Astrocyte (in vitro differentiated cells and primary cell): Measurements from ENCODE around the gene PLCH1. TPM values are rescaled to one million over a fixed set of nuclear protein-coding genes. Genes with fewer than 3 reads are reported as not detected.

Experiments
- DNase-seq: peaks from one replicate; pipeline ENCODE4 v3.0.0-alpha.2; 2010; ENCODE audit warnings: low read depth
- FAIRE-seq: peaks from 2 replicates; lab custom pipeline; 2011; peaks lifted over from hg19 to GRCh38; lab: Jason Lieb, UNC
- H2AFZ ChIP-seq: 2 replicates; pipeline ENCODE4 v1.6.0; 2012; ENCODE audit warnings: low read depth, low read length, inconsistent platforms
- H3K27ac ChIP-seq: 2 replicates; pipeline ENCODE4 v1.5.1; 2011; ENCODE audit warnings: low read depth, low read length, inconsistent platforms
- H3K27me3 ChIP-seq: 2 replicates; pipeline ENCODE4 v1.6.0; 2011; ENCODE audit warnings: low read length, inconsistent platforms; ENCODE audit not compliant: insufficient read depth
- H3K36me3 ChIP-seq: 2 replicates; pipeline ENCODE4 v1.5.1; 2011; ENCODE audit warnings: low read length, inconsistent platforms; ENCODE audit not compliant: insufficient read depth
- H3K4me1 ChIP-seq: 2 replicates; pipeline ENCODE4 v1.5.1; 2011; ENCODE audit warnings: low read length, inconsistent platforms; ENCODE audit not compliant: insufficient read depth
- H3K4me2 ChIP-seq: 2 replicates; pipeline ENCODE4 v1.6.0; 2012; ENCODE audit warnings: low read length, inconsistent platforms
- H3K4me3 ChIP-seq: 2 replicates; pipeline ENCODE4 v1.5.1; 2011; ENCODE audit warnings: low read depth, mild to moderate bottlenecking, low read length, inconsistent platforms; ENCODE audit not compliant: insufficient read depth
- H3K79me2 ChIP-seq: 2 replicates; pipeline ENCODE4 v1.6.0; 2012; ENCODE audit warnings: mild to moderate bottlenecking, low read length, inconsistent platforms; ENCODE audit not compliant: insufficient read depth
- H3K9ac ChIP-seq: 2 replicates; pipeline ENCODE4 v1.6.0; 2012; ENCODE audit warnings: mild to moderate bottlenecking, low read length, inconsistent platforms
- H3K9me3 ChIP-seq: 2 replicates; pipeline ENCODE4 v1.5.1; 2012; ENCODE audit warnings: low read depth, mild to moderate bottlenecking, low read length, inconsistent platforms; ENCODE audit not compliant: insufficient read depth
- H4K20me1 ChIP-seq: 2 replicates; pipeline ENCODE4 v1.6.0; 2012; ENCODE audit warnings: low read length, inconsistent platforms; ENCODE audit not compliant: insufficient read depth
- H3K27ac Mint-ChIP-seq: one replicate; pipeline ENCODE4 v1.8.0; 2021; ENCODE audit warnings: mild to moderate bottlenecking, mixed read lengths; ENCODE audit not compliant: unreplicated experiment
- H3K27me3 Mint-ChIP-seq: one replicate; pipeline ENCODE4 v1.8.0; 2021; ENCODE audit warnings: low read depth, mixed read lengths; ENCODE audit not compliant: unreplicated experiment
- H3K36me3 Mint-ChIP-seq: one replicate; pipeline ENCODE4 v1.8.0; 2021; ENCODE audit warnings: low read depth, mixed read lengths; ENCODE audit not compliant: unreplicated experiment
- H3K4me1 Mint-ChIP-seq: one replicate; pipeline ENCODE4 v1.8.0; 2021; ENCODE audit warnings: low read depth, mixed read lengths; ENCODE audit not compliant: unreplicated experiment
- H3K4me3 Mint-ChIP-seq: one replicate; pipeline ENCODE4 v1.8.0; 2021; ENCODE audit warnings: mild to moderate bottlenecking, moderate library complexity, mixed read lengths; ENCODE audit not compliant: unreplicated experiment
- H3K9me3 Mint-ChIP-seq: one replicate; pipeline ENCODE4 v1.8.0; 2021; ENCODE audit warnings: mild to moderate bottlenecking, mixed read lengths; ENCODE audit not compliant: unreplicated experiment
- CTCF ChIP-seq: IDR thresholded peaks from 2 replicates; pipeline ENCODE4 v1.5.1; 2011; ENCODE audit warnings: low read depth, mild to moderate bottlenecking, inconsistent platforms, low read length, moderate library complexity; ENCODE audit not compliant: insufficient read depth
- EZH2 ChIP-seq: IDR thresholded peaks from 2 replicates; pipeline ENCODE4 v1.6.1; 2012; ENCODE audit warnings: mild to moderate bottlenecking, low read length, inconsistent platforms; ENCODE audit not compliant: insufficient read depth
- total RNA-seq: library from RNA; stranded (reverse); gene quantifications from 2 replicates; pipeline ENCODE4 v1.2.1, GENCODE V29; 2021

Gene PLCH1
- total RNA-seq, 1 donor from 2014 or later = 1.2 TPM

- no peaks in the 10 kb centered on the region for H3K9me3 ChIP-seq
- no peak for TF ChIP-seq EZH2
- no peak for TF ChIP-seq CTCF
- no peaks in the 10 kb centered on the region for H4K20me1 ChIP-seq
- Mint-ChIP-seq H3K4me3 (no peak overlapping the region), H3K4me1 (peaks cover 7% of the 10 kb centered on the region), H3K36me3 (no peaks in the 10 kb centered on the region), H3K27me3 (no peaks in the 10 kb centered on the region), H3K9me3 (no peaks in the 10 kb centered on the region), H3K27ac (no peak overlapping the region)
- no peak overlapping the region for H3K9ac ChIP-seq
- FAIRE-seq = no peak
- no peaks in the 10 kb centered on the region for H3K4me1 ChIP-seq
- H3K4me3 ChIP-seq = no peak overlapping the region
- no peaks in the 10 kb centered on the region for H3K36me3 ChIP-seq
- H3K79me2 ChIP-seq = no peaks in the 10 kb centered on the region
- H2AFZ ChIP-seq = no peak overlapping the region
- no peak overlapping the region for H3K4me2 ChIP-seq
- no peaks in the 10 kb centered on the region for H3K27me3 ChIP-seq
- no peak for DNase-seq
- no peak overlapping the region for H3K27ac ChIP-seq
Observed at GRCh38 chr3:155334215-155334913, 410.5 kb downstream of the PLCH1 start.

- Histone ChIP-seq H3K79me2 (no peaks in the 10 kb centered on the region), H3K9ac (no peak overlapping the region), H3K9me3 (no peaks in the 10 kb centered on the region), H3K4me2 (no peak overlapping the region), H2AFZ (no peak overlapping the region), H3K36me3 (no peaks in the 10 kb centered on the region), H4K20me1 (no peaks in the 10 kb centered on the region), H3K27me3 (no peaks in the 10 kb centered on the region), H3K4me3 (no peak overlapping the region), H3K27ac (no peak overlapping the region), H3K4me1 (no peaks in the 10 kb centered on the region)
- peak; percentile 32 for DNase-seq
- TF ChIP-seq EZH2 (no peak), CTCF (no peak)
- Mint-ChIP-seq H3K4me1 (peaks cover 3% of the 10 kb centered on the region), H3K9me3 (no peaks in the 10 kb centered on the region), H3K36me3 (no peaks in the 10 kb centered on the region), H3K27me3 (no peaks in the 10 kb centered on the region), H3K27ac (no peak overlapping the region), H3K4me3 (no peak overlapping the region)
- no peak for FAIRE-seq
Observed at GRCh38 chr3:155332716-155333115, 412.2 kb downstream of the PLCH1 start.

DNA sequence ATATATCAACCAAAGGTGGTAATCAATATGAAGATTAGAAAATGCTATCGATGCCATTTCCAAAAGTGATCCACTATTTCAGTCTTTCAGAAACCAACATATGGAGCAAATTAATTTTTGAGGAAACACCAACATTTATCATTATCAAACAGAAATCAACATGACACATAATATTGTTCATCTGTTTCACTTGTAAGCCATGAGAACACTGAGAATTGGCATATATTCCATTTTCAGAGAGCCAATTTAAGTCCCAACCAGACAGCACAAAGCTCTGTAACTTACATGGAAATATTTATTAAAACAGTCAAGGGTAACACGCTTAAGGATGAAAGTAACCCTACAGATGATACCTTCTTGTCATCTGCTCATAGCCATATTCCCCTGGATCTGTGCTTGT, 413.8 kb downstream of the PLCH1 start:
- Mint-ChIP-seq H3K27me3 (no peaks in the 10 kb centered on the region), H3K4me3 (no peak overlapping the region), H3K27ac (no peak overlapping the region), H3K4me1 (peaks cover 3% of the 10 kb centered on the region), H3K36me3 (no peaks in the 10 kb centered on the region), H3K9me3 (no peaks in the 10 kb centered on the region)
- DNase-seq (no peak), FAIRE-seq (no peak)
- H3K36me3 ChIP-seq = no peaks in the 10 kb centered on the region
- no peak for TF ChIP-seq CTCF
- TF ChIP-seq EZH2 = no peak
- no peaks in the 10 kb centered on the region for H3K9me3 ChIP-seq
- H3K4me1 ChIP-seq = no peaks in the 10 kb centered on the region
- H2AFZ ChIP-seq = no peak overlapping the region
- no peak overlapping the region for H3K4me2 ChIP-seq
- no peaks in the 10 kb centered on the region for H3K27me3 ChIP-seq
- no peaks in the 10 kb centered on the region for H4K20me1 ChIP-seq
- no peak overlapping the region for H3K27ac ChIP-seq
- no peak overlapping the region for H3K9ac ChIP-seq
- no peaks in the 10 kb centered on the region for H3K79me2 ChIP-seq
- no peak overlapping the region for H3K4me3 ChIP-seq
